Suprapubic skin (tissue), 3 donors: ENCODE results near the gene TAS1R2.

ENCODE experiments used
- CTCF ChIP-seq, 2 donors: fragments of 200-600 bp in 1 of 2; fragments of 450-650 bp in 1 of 2; sonication (generic) in 1 of 2; IDR thresholded peaks; one replicate each; pipeline ENCODE4 v1.5.1; 2016 to 2019; ENCODE audit warnings: antibody characterized with exemption in 2 of 2, mild to moderate bottlenecking in 1 of 2, moderate library complexity in 1 of 2
- EP300 ChIP-seq: sonication (generic); formaldehyde crosslinking; IDR thresholded peaks from one replicate; pipeline ENCODE4 v1.6.1; 2017; ENCODE audit warnings: antibody characterized with exemption

- TF ChIP-seq CTCF (IDR thresholded peaks at IDR 0.05) = no peak
- TF ChIP-seq EP300 = no peak
Observed at GRCh38 chr1:18803151-18803791, 56.2 kb downstream of the TAS1R2 start.
